Hepatocyte (in vitro differentiated cells): ENCODE results near the gene TST. TPM values are rescaled to one million over a fixed set of nuclear protein-coding genes. Genes with fewer than 3 reads are reported as not detected.

Experiments used
- DNase-seq: peaks from one replicate; pipeline ENCODE4 v3.0.0-alpha.2; 2016; ENCODE audit warnings: low spot score
- H2AFZ ChIP-seq: fragments of 200-600 bp; sonication (generic); 2 replicates; pipeline ENCODE4 v1.6.0; 2016; ENCODE audit warnings: antibody characterized with exemption, mild to moderate bottlenecking
- H3K27ac ChIP-seq: fragments of 200-600 bp; sonication (generic); 2 replicates; pipeline ENCODE4 v1.5.1; 2016; ENCODE audit warnings: mild to moderate bottlenecking
- H3K27me3 ChIP-seq: fragments of 200-600 bp; sonication (generic); 2 replicates; pipeline ENCODE4 v1.6.1; 2016
- H3K36me3 ChIP-seq: fragments of 200-600 bp; sonication (generic); replicated peaks from 2 replicates; pipeline ENCODE4 v1.5.1; 2016; ENCODE audit warnings: low read depth; ENCODE audit not compliant: insufficient read depth
- H3K4me1 ChIP-seq: fragments of 200-600 bp; sonication (generic); 2 replicates; pipeline ENCODE4 v1.5.1; 2016; ENCODE audit warnings: mild to moderate bottlenecking, moderate library complexity; ENCODE audit not compliant: insufficient read depth
- H3K4me2 ChIP-seq: fragments of 200-600 bp; sonication (generic); 2 replicates; pipeline ENCODE4 v1.6.0; 2016
- H3K4me3 ChIP-seq: fragments of 200-600 bp; sonication (generic); 2 replicates; pipeline ENCODE4 v1.5.1; 2016; ENCODE audit warnings: mild to moderate bottlenecking
- H3K79me2 ChIP-seq: fragments of 200-600 bp; sonication (generic); 2 replicates; pipeline ENCODE4 v1.6.0; 2017; ENCODE audit warnings: mild to moderate bottlenecking
- H3K9me2 ChIP-seq: fragments of 200-600 bp; sonication (generic); replicated peaks from 2 replicates; pipeline ENCODE4 v1.6.0; 2017; ENCODE audit warnings: mild to moderate bottlenecking; ENCODE audit not compliant: insufficient read depth
- H3K9me3 ChIP-seq: fragments of 200-600 bp; sonication (generic); 2 replicates; pipeline ENCODE4 v1.5.1; 2016; ENCODE audit warnings: low read depth, mild to moderate bottlenecking
- H4K20me1 ChIP-seq: fragments of 200-600 bp; sonication (generic); 2 replicates; pipeline ENCODE4 v1.6.0; 2016; ENCODE audit warnings: mild to moderate bottlenecking; ENCODE audit not compliant: insufficient read depth, poor library complexity, severe bottlenecking
- EZH2 ChIP-seq: fragments of 200-600 bp; sonication (generic); IDR thresholded peaks from 2 replicates; pipeline ENCODE4 v1.6.1; 2016; ENCODE audit warnings: antibody characterized with exemption, mild to moderate bottlenecking, borderline replicate concordance
- EZH2phosphoT487 ChIP-seq: fragments of 200-600 bp; sonication (generic); IDR thresholded peaks from one replicate; pipeline ENCODE4 v1.6.1; 2018; ENCODE audit warnings: antibody characterized with exemption, mild to moderate bottlenecking, low read depth, moderate library complexity; ENCODE audit not compliant: unreplicated experiment, severe bottlenecking
- WGBS: methylation state at CpG from one replicate; pipeline ENCODE4 v1.1.6; 2016; ENCODE audit warnings: low lambda C conversion rate; ENCODE audit errors: missing lambda C conversion rate; 5-methylcytosine and 5-hydroxymethylcytosine counted together
- polyA plus RNA-seq: library from polyadenylated mRNA; unstranded; fragments of >200 nt; fragmentation: Nextera tagmentation; extraction: Ambion mirVana; gene quantifications from 2 replicates; pipeline ENCODE4 v1.2.1, GENCODE V29; 2016
- total RNA-seq: library from RNA; depleted of rRNA; stranded (reverse); fragments of >200 nt; gene quantifications from 2 replicates; pipeline ENCODE4 v1.2.3, GENCODE V29; 2014
- TF ChIP-seq, protein P1 (sequence below): fragments of 200-600 bp; sonication (generic); IDR thresholded peaks from 2 replicates; pipeline ENCODE4 v1.5.1; 2016; ENCODE audit warnings: antibody characterized with exemption, mild to moderate bottlenecking; ENCODE audit not compliant: poor library complexity

TST gene
- total and polyA plus RNA-seq, 2 experiments from 2014 or later: 50.2 to 111 TPM

DNA sequence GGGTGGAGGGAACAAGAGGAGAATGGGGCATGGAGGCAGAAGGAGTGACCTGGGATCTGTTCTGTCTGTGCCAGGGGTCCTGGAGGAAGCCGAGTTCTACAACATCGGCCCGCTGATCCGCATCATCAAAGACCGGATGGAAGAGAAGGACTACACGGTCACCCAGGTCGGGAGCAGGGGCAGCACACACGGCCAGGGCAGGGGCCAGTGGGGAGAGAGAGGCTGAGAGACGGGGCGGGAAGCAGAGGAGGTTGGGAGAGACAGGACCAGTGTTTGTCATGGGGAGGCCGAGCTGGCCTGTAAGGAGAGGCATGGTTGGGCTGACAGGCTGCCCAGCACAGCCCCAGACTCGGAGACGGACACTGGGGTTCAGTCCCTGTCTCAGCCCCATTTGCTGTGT is 37.0 kb upstream of the TST start:
- Histone ChIP-seq H3K79me2 (no peaks in the 10 kb centered on the region), H4K20me1 (no peaks in the 10 kb centered on the region), H3K9me3 (no peaks in the 10 kb centered on the region), H3K36me3 (no peaks in the 10 kb centered on the region), H3K4me3 (no peak overlapping the region), H3K27ac (no peak overlapping the region), H3K4me1 (peaks cover 5% of the 10 kb centered on the region), H3K4me2 (no peak overlapping the region), H2AFZ (no peak overlapping the region), H3K9me2 (no peaks in the 10 kb centered on the region), H3K27me3 (no peaks in the 10 kb centered on the region)
- TF ChIP-seq EZH2: no peak
- no peak for TF ChIP-seq EZH2phosphoT487
- TF ChIP-seq, protein P1, sequence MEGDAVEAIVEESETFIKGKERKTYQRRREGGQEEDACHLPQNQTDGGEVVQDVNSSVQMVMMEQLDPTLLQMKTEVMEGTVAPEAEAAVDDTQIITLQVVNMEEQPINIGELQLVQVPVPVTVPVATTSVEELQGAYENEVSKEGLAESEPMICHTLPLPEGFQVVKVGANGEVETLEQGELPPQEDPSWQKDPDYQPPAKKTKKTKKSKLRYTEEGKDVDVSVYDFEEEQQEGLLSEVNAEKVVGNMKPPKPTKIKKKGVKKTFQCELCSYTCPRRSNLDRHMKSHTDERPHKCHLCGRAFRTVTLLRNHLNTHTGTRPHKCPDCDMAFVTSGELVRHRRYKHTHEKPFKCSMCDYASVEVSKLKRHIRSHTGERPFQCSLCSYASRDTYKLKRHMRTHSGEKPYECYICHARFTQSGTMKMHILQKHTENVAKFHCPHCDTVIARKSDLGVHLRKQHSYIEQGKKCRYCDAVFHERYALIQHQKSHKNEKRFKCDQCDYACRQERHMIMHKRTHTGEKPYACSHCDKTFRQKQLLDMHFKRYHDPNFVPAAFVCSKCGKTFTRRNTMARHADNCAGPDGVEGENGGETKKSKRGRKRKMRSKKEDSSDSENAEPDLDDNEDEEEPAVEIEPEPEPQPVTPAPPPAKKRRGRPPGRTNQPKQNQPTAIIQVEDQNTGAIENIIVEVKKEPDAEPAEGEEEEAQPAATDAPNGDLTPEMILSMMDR: no peak
- WGBS: 97% methylated on average over 13 of the region's 13 CpGs
- no peak for DNase-seq

DNA sequence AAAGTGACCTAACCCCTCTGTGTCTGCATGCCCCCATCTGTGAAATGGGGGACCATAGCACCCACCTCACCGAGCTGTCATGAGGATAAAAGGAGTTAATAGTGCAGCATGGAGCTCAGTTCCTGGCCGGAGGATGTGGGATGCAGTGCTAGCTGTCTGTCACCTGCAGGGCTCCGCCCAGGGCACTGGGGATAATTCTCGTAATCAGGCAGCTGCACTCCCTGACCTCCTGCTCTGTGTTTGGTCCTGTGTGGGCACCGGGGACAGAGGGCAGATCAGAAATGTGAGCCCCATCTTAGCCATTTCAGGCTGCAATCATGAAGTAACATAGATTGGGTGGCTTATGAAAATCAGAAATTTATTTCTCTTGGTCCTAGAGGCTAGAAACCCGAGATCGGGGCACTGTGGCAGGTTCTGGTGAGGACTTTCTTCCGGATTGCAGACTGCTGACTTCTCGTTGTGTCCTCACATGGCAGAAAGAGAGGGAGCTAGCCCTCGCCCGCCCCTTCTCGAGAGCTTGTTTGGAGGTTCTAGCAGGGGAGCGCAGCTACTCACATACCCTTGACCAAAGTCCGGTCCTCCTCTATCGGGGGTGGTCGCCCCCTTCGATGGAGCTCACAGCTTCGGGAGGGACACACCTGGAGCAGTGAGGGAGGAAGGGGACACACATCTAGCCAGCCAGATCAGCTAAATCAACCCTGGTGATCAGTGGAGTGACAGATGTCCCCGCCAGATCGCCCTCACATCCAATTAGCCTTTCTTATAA is 35.5 kb upstream of the TST start:
- H3K36me3 ChIP-seq: no peaks in the 10 kb centered on the region
- H3K4me1 ChIP-seq: peaks cover 5% of the 10 kb centered on the region
- no peaks in the 10 kb centered on the region for H3K79me2 ChIP-seq
- no peaks in the 10 kb centered on the region for H3K9me3 ChIP-seq
- no peaks in the 10 kb centered on the region for H4K20me1 ChIP-seq
- H3K4me3 ChIP-seq: no peak overlapping the region
- no peak overlapping the region for H3K27ac ChIP-seq
- H3K4me2 ChIP-seq: no peak overlapping the region
- H3K9me2 ChIP-seq: no peaks in the 10 kb centered on the region
- H3K27me3 ChIP-seq: no peaks in the 10 kb centered on the region
- TF ChIP-seq EZH2: no peak
- TF ChIP-seq EZH2phosphoT487: no peak
- TF ChIP-seq, protein P1: no peak
- no peak for DNase-seq
- no peak overlapping the region for H2AFZ ChIP-seq
- 88% methylated on average over 20 of the region's 20 CpGs for WGBS

DNA sequence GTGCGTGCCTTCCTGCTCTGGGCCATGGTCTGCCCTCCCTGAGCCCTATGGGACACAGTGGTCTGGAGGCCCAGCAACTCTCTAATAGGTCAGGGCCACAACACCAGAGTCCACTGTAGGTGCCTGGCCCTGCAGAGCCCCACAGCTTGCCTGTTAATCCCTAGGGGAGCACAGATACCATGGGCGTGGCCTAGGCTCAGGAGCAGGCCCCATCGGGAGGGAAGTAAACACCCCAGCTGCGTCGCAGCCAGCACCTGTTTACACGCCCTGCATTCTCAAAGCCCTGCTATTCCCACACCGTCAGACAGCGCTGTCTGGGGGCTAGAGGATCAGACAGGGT is 34.8 kb upstream of the TST start:
- no peaks in the 10 kb centered on the region for H3K9me3 ChIP-seq
- no peaks in the 10 kb centered on the region for H3K27me3 ChIP-seq

More for the DNA sequence above, 34.8 kb upstream of the TST start:
- H3K9me2 ChIP-seq: no peaks in the 10 kb centered on the region
- peaks cover 5% of the 10 kb centered on the region for H3K4me1 ChIP-seq
- no peaks in the 10 kb centered on the region for H4K20me1 ChIP-seq
- no peak for DNase-seq
- TF ChIP-seq, protein P1: no peak
- TF ChIP-seq EZH2phosphoT487 (no peak), EZH2 (no peak)
- no peak overlapping the region for H3K4me2 ChIP-seq
- H3K4me3 ChIP-seq: no peak overlapping the region
- 74% methylated on average over 8 of the region's 8 CpGs for WGBS
- H3K36me3 ChIP-seq: no peaks in the 10 kb centered on the region
- no peak overlapping the region for H3K27ac ChIP-seq
- H3K79me2 ChIP-seq: no peaks in the 10 kb centered on the region
- no peak overlapping the region for H2AFZ ChIP-seq
